T-helper 2 cell treated with Interferon-gamma antibody and Interleukin-4, amounts not matched to agents 5 μg/mL and 100 μg/mL, for 36 hours (primary cell): ENCODE results near the gene DGKB.
"Not testable (repeated sequence)": the region's sequence is repeated elsewhere in the genome, so short reads cannot be mapped to it uniquely, and the experiment has no call there.

Source experiments
- DNase-seq: peaks from one replicate; pipeline ENCODE4 v3.0.0; 2021; ENCODE audit warnings: low spot score
- H3K27ac Mint-ChIP-seq: one replicate; pipeline ENCODE4 v1.8.0; 2021; ENCODE audit warnings: mild to moderate bottlenecking, mixed read lengths
- H3K27me3 Mint-ChIP-seq: one replicate; pipeline ENCODE4 v1.8.0; 2021; ENCODE audit warnings: low read depth, mixed read lengths
- H3K36me3 Mint-ChIP-seq: one replicate; pipeline ENCODE4 v1.8.0; 2021; ENCODE audit warnings: low read depth, mixed read lengths
- H3K4me1 Mint-ChIP-seq: one replicate; pipeline ENCODE4 v1.8.0; 2021; ENCODE audit warnings: low read depth, mixed read lengths
- H3K4me3 Mint-ChIP-seq: one replicate; pipeline ENCODE4 v1.8.0; 2022; ENCODE audit warnings: mild to moderate bottlenecking, moderate library complexity, mixed read lengths
- H3K9me3 Mint-ChIP-seq: one replicate; pipeline ENCODE4 v1.8.0; 2021; ENCODE audit warnings: mixed read lengths

The DGKB gene

GRCh38 chr7:14279065-14279871, 623.3 kb downstream of the DGKB start:
- H3K4me1 Mint-ChIP-seq, H3K4me3 Mint-ChIP-seq, H3K27me3 Mint-ChIP-seq, H3K27ac Mint-ChIP-seq, H3K9me3 Mint-ChIP-seq, H3K36me3 Mint-ChIP-seq, DNase-seq: not testable (repeated sequence)

GRCh38 chr7:14275356-14275755, 627.2 kb downstream of the DGKB start:
- Mint-ChIP-seq H3K27ac (no peak overlapping the region), H3K9me3 (peaks cover 9% of the 10 kb centered on the region), H3K27me3 (no peaks in the 10 kb centered on the region), H3K4me1 (no peaks in the 10 kb centered on the region), H3K36me3 (no peaks in the 10 kb centered on the region), H3K4me3 (no peak overlapping the region)
- no peak for DNase-seq

- no peak overlapping the region for H3K4me3 Mint-ChIP-seq
- H3K36me3 Mint-ChIP-seq, result no peaks in the 10 kb centered on the region
- H3K27ac Mint-ChIP-seq, result no peak overlapping the region
- peaks cover 5% of the 10 kb centered on the region for H3K9me3 Mint-ChIP-seq
- no peaks in the 10 kb centered on the region for H3K4me1 Mint-ChIP-seq
- no peak for DNase-seq
- no peaks in the 10 kb centered on the region for H3K27me3 Mint-ChIP-seq
Measured at GRCh38 chr7:14271441-14271840, 631.1 kb downstream of the DGKB start.

- H3K36me3 Mint-ChIP-seq, result no peaks in the 10 kb centered on the region
- H3K27ac Mint-ChIP-seq, result no peak overlapping the region
- no peak overlapping the region for H3K4me3 Mint-ChIP-seq
- no peaks in the 10 kb centered on the region for H3K27me3 Mint-ChIP-seq
- DNase-seq, result no peak
- H3K4me1 Mint-ChIP-seq, result no peaks in the 10 kb centered on the region
- H3K9me3 Mint-ChIP-seq, result peaks cover 5% of the 10 kb centered on the region
Measured at GRCh38 chr7:14270099-14270498, 632.5 kb downstream of the DGKB start.

GRCh38 chr7:14260011-14260410, 642.5 kb downstream of the DGKB start:
- H3K4me1 Mint-ChIP-seq, result no peaks in the 10 kb centered on the region
- H3K27me3 Mint-ChIP-seq, result no peaks in the 10 kb centered on the region
- no peak overlapping the region for H3K4me3 Mint-ChIP-seq
- H3K9me3 Mint-ChIP-seq, result peaks cover 7% of the 10 kb centered on the region
- no peaks in the 10 kb centered on the region for H3K36me3 Mint-ChIP-seq
- H3K27ac Mint-ChIP-seq, result no peak overlapping the region
- no peak for DNase-seq

GRCh38 chr7:14258861-14259260, 643.7 kb downstream of the DGKB start:
- no peaks in the 10 kb centered on the region for H3K27me3 Mint-ChIP-seq
- peaks cover 9% of the 10 kb centered on the region for H3K9me3 Mint-ChIP-seq
- H3K27ac Mint-ChIP-seq, result no peak overlapping the region
- no peak overlapping the region for H3K4me3 Mint-ChIP-seq
- no peaks in the 10 kb centered on the region for H3K4me1 Mint-ChIP-seq
- no peak for DNase-seq
- no peaks in the 10 kb centered on the region for H3K36me3 Mint-ChIP-seq

GRCh38 chr7:14258441-14258840, 644.1 kb downstream of the DGKB start:
- Mint-ChIP-seq H3K4me3 (no peak overlapping the region), H3K9me3 (peaks cover 13% of the 10 kb centered on the region), H3K4me1 (no peaks in the 10 kb centered on the region), H3K27me3 (no peaks in the 10 kb centered on the region), H3K27ac (no peak overlapping the region), H3K36me3 (no peaks in the 10 kb centered on the region)
- DNase-seq, result no peak

GRCh38 chr7:14252458-14252857, 650.1 kb downstream of the DGKB start:
- Mint-ChIP-seq H3K4me1 (no peaks in the 10 kb centered on the region), H3K27me3 (no peaks in the 10 kb centered on the region), H3K4me3 (no peak overlapping the region), H3K36me3 (no peaks in the 10 kb centered on the region), H3K27ac (no peak overlapping the region), H3K9me3 (peaks cover 20% of the 10 kb centered on the region)
- no peak for DNase-seq

GRCh38 chr7:14242175-14242574, 660.4 kb downstream of the DGKB start:
- Mint-ChIP-seq H3K27ac (no peak overlapping the region), H3K36me3 (no peaks in the 10 kb centered on the region), H3K9me3 (no peaks in the 10 kb centered on the region), H3K4me1 (no peaks in the 10 kb centered on the region), H3K4me3 (no peak overlapping the region), H3K27me3 (no peaks in the 10 kb centered on the region)
- no peak for DNase-seq

GRCh38 chr7:14236834-14237233, 665.7 kb downstream of the DGKB start:
- Mint-ChIP-seq H3K36me3 (no peaks in the 10 kb centered on the region), H3K9me3 (no peaks in the 10 kb centered on the region), H3K4me3 (no peak overlapping the region), H3K4me1 (no peaks in the 10 kb centered on the region), H3K27me3 (no peaks in the 10 kb centered on the region), H3K27ac (no peak overlapping the region)
- no peak for DNase-seq

GRCh38 chr7:14235056-14235455, 667.5 kb downstream of the DGKB start:
- Mint-ChIP-seq H3K27me3 (no peaks in the 10 kb centered on the region), H3K9me3 (no peaks in the 10 kb centered on the region), H3K27ac (no peak overlapping the region), H3K36me3 (no peaks in the 10 kb centered on the region), H3K4me1 (no peaks in the 10 kb centered on the region), H3K4me3 (no peak overlapping the region)
- no peak for DNase-seq

GRCh38 chr7:14233868-14234369, 668.6 kb downstream of the DGKB start:
- Mint-ChIP-seq H3K4me3 (no peak overlapping the region), H3K36me3 (no peaks in the 10 kb centered on the region), H3K9me3 (no peaks in the 10 kb centered on the region), H3K27ac (no peak overlapping the region), H3K27me3 (no peaks in the 10 kb centered on the region), H3K4me1 (no peaks in the 10 kb centered on the region)
- no peak for DNase-seq

- Mint-ChIP-seq H3K27me3 (no peaks in the 10 kb centered on the region), H3K36me3 (no peaks in the 10 kb centered on the region), H3K4me3 (no peak overlapping the region), H3K27ac (no peak overlapping the region), H3K4me1 (no peaks in the 10 kb centered on the region), H3K9me3 (no peaks in the 10 kb centered on the region)
- no peak for DNase-seq
Measured at GRCh38 chr7:14233076-14233867, 669.3 kb downstream of the DGKB start.

- Mint-ChIP-seq H3K4me1 (no peaks in the 10 kb centered on the region), H3K27me3 (no peaks in the 10 kb centered on the region), H3K27ac (no peak overlapping the region), H3K9me3 (peaks cover 5% of the 10 kb centered on the region), H3K36me3 (no peaks in the 10 kb centered on the region), H3K4me3 (no peak overlapping the region)
- DNase-seq, result no peak
Measured at GRCh38 chr7:14229047-14229446, 673.5 kb downstream of the DGKB start.
